DMS79 (cell line): Measurements from ENCODE around the gene GCHFR.

ENCODE experiments used
- DNase-seq: peaks from one replicate; lab custom pipeline; 2025; lab: John Stamatoyannopoulos, UW

The GCHFR gene

GRCh38 chr15:40763801-40764628 is at the start of gene GCHFR:
Gene GCHFR (plus strand): TSS chr15:40764068. CDS start chr15:40764181, 113 bp downstream.
- DNase-seq = peak; percentile 18

- no peak for DNase-seq
Observed at GRCh38 chr15:40714144-40714543, 49.7 kb upstream of the GCHFR start.

GRCh38 chr15:40716165-40716564 is 47.7 kb upstream of the GCHFR start:
- DNase-seq = no peak

GRCh38 chr15:40721701-40722100 is 42.2 kb upstream of the GCHFR start:
- no peak for DNase-seq

GRCh38 chr15:40722354-40722753 is 41.5 kb upstream of the GCHFR start:
- DNase-seq = no peak

GRCh38 chr15:40722934-40723333 is 40.9 kb upstream of the GCHFR start:
- DNase-seq = no peak

- no peak for DNase-seq
Observed at GRCh38 chr15:40723919-40724318, 39.9 kb upstream of the GCHFR start.

GRCh38 chr15:40731034-40731433 is 32.8 kb upstream of the GCHFR start:
- DNase-seq = no peak

- DNase-seq = no peak
Observed at GRCh38 chr15:40736575-40736974, 27.3 kb upstream of the GCHFR start.

GRCh38 chr15:40737048-40737447 is 26.8 kb upstream of the GCHFR start:
- no peak for DNase-seq

GRCh38 chr15:40739047-40739446 is 24.8 kb upstream of the GCHFR start:
- no peak for DNase-seq

- no peak for DNase-seq
Observed at GRCh38 chr15:40739854-40740253, 24.0 kb upstream of the GCHFR start.

GRCh38 chr15:40743485-40743901 is 20.4 kb upstream of the GCHFR start:
- no peak for DNase-seq

- DNase-seq = no peak
Observed at GRCh38 chr15:40743921-40744814, 19.7 kb upstream of the GCHFR start.

- no peak for DNase-seq
Observed at GRCh38 chr15:40744815-40745152, 19.1 kb upstream of the GCHFR start.

GRCh38 chr15:40746916-40747418 is 16.9 kb upstream of the GCHFR start:
- no peak for DNase-seq

- DNase-seq = no peak
Observed at GRCh38 chr15:40747685-40748631, 15.9 kb upstream of the GCHFR start.

- DNase-seq = no peak
Observed at GRCh38 chr15:40749151-40749630, 14.7 kb upstream of the GCHFR start.

GRCh38 chr15:40750885-40751284 is 13.0 kb upstream of the GCHFR start:
- DNase-seq = no peak

- no peak for DNase-seq
Observed at GRCh38 chr15:40751745-40752144, 12.1 kb upstream of the GCHFR start.

GRCh38 chr15:40754574-40754882 is 9.3 kb upstream of the GCHFR start:
- DNase-seq = no peak
